ENCODE data around the gene MCF2L2.

MCF2L2 gene

GRCh38 chr3:183285318-183285717 is 143.1 kb downstream of the MCF2L2 start:
- DNase-seq: no peak

GRCh38 chr3:183284570-183284969 is 143.8 kb downstream of the MCF2L2 start:
- DNase-seq: no peak

GRCh38 chr3:183283886-183284285 is 144.5 kb downstream of the MCF2L2 start:
- DNase-seq: no peak

GRCh38 chr3:183281126-183281797 is 147.2 kb downstream of the MCF2L2 start:
- DNase-seq: no peak

- DNase-seq: no peak
Measured at GRCh38 chr3:183279371-183279770, 149.0 kb downstream of the MCF2L2 start.

GRCh38 chr3:183278479-183279088 is 149.8 kb downstream of the MCF2L2 start:
- DNase-seq: no peak

- no peak for DNase-seq
Measured at GRCh38 chr3:183277260-183277659, 151.2 kb downstream of the MCF2L2 start.

- DNase-seq: no peak
Measured at GRCh38 chr3:183275937-183276336, 152.5 kb downstream of the MCF2L2 start.

GRCh38 chr3:183275418-183275817 is 153.0 kb downstream of the MCF2L2 start:
- DNase-seq: no peak

GRCh38 chr3:183274609-183275008 is 153.8 kb downstream of the MCF2L2 start:
- DNase-seq: no peak

GRCh38 chr3:183272791-183273190 is 155.6 kb downstream of the MCF2L2 start:
- DNase-seq: no peak

GRCh38 chr3:183272142-183272541 is 156.3 kb downstream of the MCF2L2 start:
- no peak for DNase-seq

GRCh38 chr3:183270344-183270743 is 158.1 kb downstream of the MCF2L2 start:
- DNase-seq: no peak

- DNase-seq: no peak
Measured at GRCh38 chr3:183269345-183269744, 159.1 kb downstream of the MCF2L2 start.

- DNase-seq: no peak
Measured at GRCh38 chr3:183268366-183268765, 160.1 kb downstream of the MCF2L2 start.

- no peak for DNase-seq
Measured at GRCh38 chr3:183267140-183267539, 161.3 kb downstream of the MCF2L2 start.

- DNase-seq: no peak
Measured at GRCh38 chr3:183266454-183266853, 162.0 kb downstream of the MCF2L2 start.

GRCh38 chr3:183265834-183266417 is 162.5 kb downstream of the MCF2L2 start:
- peak in 1 of 2 donors; percentile 36 for DNase-seq

- no peak for DNase-seq
Measured at GRCh38 chr3:183265157-183265642, 163.2 kb downstream of the MCF2L2 start.

GRCh38 chr3:183264268-183264667 is 164.2 kb downstream of the MCF2L2 start:
- DNase-seq: no peak

- no peak for DNase-seq
Measured at GRCh38 chr3:183262875-183263378, 165.5 kb downstream of the MCF2L2 start.

GRCh38 chr3:183261151-183261724 is 167.2 kb downstream of the MCF2L2 start:
- no peak for DNase-seq

GRCh38 chr3:183260167-183260904 is 168.1 kb downstream of the MCF2L2 start:
- DNase-seq: no peak

All from stimulated activated CD4-positive, alpha-beta T cell treated with anti-CD3 and anti-CD28 coated beads, Interleukin-2, amount 100 ng/mL, for 48 hours (primary cell).